Measurements from ENCODE around the gene POT1.

Gene POT1

DNA sequence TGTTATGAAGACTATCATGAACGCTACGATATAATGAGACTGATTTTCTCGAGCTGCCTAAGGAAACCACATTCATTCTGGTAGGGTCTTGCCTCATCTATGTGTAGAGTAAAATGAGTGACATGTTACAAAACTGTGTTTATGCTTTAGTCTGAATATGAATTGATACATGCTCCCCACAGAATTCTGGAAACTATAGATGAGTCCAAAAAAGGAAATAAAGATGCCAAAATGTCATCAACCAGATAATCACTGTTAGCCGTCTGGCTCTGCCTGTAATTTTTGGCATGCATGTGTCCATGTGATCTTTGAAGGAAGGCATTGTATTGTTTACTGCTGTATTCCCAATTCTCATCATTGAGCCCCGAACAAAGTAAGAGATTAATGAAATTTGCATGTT, 121.4 kb downstream of the POT1 start:
- no peak for DNase-seq (ENCODE audit: low read depth in 3 of 3)

DNA sequence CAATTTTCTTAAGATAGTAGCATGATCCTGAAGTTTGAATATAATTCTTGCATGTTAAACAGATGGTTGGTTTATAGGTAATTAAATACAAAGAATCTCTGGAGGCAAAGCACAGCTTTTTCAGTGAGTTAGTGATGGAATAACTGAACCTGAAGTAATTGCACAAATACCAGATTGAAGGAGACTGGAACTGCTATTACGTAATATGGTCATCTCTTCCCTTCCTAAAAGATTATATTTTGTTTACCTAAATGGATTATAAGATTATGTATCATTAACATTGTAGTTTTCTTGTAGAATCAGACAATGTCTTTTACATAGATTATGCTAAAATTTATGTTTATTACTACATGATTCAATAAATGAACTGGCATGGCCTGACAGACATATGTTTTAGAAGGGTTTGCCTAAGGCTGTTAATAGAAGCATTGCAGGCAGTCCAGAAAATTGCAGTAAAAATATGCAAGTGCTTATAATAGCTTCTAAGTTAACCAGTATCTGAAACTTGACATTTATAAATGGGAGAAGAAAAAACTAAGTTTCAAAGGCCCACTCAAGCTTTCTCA, 128.2 kb downstream of the POT1 start:
- no peak for DNase-seq (ENCODE audit: low read depth in 3 of 3)

DNA sequence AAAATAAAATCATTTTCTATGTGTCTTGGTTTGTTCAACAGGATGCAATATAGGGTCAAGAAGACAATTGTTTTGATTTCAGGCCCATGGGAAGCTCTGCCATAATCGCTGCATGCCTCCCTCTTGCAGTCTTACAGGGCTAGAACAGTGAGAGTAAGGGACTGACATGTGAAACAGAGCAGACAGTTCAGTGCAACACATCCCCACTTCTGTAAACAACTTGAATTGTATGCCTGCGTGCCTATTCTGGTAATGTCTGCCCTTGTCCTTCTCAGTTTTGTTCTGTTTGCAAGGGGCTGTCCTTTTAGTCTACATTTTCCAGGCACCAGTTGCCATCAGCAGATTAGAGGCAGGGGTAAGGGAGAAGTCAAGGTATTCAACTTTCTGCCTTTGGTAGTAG, 129.2 kb downstream of the POT1 start:
- DNase-seq (ENCODE audit: low read depth in 3 of 3) = no peak

DNA sequence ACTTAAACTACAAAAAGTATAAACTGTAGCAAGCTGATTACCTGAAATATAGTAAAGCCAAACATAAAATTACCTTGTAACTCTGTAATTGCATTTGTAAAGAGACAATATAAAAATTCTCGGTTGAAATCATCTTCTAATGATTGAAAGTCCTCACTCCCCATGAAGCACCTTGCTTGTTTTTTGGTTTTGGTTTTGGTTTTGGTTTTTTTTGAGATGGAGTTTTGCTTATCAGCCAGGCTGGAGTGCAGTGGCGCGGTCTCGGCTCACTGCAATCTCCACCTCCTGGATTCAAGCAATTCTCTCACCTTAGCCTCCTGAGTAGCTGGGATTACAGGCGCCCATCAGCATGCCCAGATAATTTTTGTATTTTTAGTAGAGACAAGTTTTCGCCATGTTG, 130.2 kb downstream of the POT1 start:
- DNase-seq (ENCODE audit: low read depth in 3 of 3) = no peak

DNA sequence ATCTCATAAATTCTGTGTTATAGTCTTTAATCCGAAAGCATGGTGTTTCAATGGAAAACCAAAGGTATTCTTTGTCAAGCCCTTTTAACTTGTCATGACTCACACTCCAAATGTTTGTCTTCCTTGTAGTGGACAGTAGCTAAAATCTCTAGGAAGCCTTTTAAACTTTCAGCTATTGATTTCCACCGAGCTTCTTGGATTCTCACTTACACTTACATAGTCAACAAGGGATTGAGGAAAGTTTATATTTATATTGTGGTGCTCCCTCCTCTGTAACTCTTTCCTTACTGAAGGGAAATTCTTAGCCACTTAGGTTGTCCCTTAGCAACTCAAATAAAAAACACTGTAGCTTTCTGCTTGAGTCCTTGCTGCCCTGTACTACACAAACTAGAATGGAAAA, 132.9 kb downstream of the POT1 start:
- no peak for DNase-seq (ENCODE audit: low read depth in 3 of 3)

DNA sequence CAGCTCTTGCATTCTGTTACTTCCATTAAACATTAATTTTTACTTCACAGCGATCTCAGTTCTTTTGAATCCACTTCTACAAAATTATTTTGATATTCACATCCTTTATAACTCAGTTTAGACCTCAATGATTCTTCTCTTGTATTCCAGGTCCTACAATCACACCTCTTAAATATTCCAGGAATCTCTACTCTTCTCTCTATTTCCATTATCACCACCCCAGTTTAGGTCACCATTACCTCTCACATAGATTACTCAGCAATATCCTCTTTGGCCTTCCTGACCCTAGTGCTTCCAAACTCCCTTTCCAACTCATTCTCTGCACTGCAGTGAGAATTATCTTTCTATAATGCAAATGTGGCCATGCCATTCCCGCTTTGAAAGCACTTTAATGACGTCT, 136.9 kb downstream of the POT1 start:
- DNase-seq (ENCODE audit: low read depth in 3 of 3) = no peak

DNA sequence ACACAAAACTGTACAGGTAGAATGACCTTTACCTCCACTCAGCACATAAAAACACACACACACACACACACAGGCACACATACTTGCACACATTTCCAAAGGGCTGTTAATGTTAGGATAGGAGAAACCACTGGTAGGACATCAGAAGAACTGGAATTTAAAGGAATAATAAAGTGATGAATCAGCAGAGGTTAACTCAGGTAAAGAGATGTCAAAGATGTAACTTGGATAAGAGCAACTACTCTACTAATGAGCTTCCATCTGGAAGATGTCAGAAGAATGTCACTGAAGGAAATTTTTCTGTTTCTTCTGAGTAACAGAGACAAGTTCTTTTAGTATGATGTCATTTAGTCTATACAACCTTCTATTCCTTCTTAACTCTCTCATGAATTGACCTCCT, 137.6 kb downstream of the POT1 start:
- DNase-seq (ENCODE audit: low read depth in 3 of 3) = no peak

DNA sequence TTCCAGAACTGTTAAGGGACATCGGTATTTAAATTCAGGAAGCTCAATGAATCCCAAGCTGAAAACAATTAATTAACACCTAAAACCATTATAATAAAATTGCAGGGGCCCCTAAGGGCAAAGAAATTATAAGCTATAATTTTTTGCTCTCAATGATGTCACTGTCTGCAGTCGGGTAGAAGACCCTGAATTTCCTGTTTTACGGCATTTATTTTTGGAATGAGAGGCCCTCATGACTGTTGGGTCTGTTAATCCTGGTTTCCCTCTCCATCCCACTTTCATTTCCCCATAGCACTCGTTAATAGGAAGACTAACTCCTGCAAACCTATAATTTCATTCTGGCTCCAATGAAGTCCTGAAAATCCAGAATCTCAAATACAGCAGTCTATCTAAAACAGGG, 138.2 kb downstream of the POT1 start:
- DNase-seq (ENCODE audit: low read depth in 3 of 3) = no peak

DNA sequence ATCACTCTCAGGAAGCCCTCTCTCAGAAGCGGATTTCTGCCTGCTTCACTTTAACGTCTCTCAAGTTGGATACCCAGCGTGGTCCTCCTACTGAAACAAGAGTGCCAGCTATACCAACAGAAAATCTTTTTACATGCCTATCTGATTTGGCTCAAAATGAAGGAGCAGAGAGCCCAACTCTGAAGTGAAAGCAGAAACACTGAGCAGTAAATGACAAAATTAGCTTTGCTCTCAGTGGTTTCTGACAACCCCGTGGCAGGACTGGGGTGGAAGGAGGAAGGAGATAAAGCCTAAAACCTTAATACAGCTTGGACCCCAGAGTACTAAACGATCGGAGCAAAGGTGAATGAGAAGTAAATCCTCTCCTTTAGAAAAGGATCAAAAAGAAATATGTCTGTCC, 139.0 kb downstream of the POT1 start:
- DNase-seq (ENCODE audit: low read depth in 3 of 3) = no peak

DNA sequence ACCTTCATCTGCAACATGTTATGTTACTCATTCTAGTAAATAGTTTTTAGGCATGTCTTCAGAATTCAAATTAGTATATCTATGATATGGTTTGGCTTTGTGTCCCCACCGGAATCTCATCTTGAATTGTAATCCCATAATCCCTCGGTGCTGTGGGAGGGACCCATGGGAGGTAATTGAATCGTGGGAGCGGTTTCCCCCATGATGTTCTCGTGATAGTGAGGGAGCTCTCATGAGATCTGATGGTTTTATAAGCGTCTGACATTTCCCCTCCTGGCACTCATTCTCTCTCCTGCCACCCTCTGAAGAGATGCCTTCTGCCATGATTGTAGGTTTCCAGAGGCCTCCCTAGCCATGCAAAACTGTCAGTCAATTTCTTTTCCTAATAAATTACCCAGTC, 143.6 kb downstream of the POT1 start:
- no peak for DNase-seq (ENCODE audit: low read depth in 3 of 3)

DNA sequence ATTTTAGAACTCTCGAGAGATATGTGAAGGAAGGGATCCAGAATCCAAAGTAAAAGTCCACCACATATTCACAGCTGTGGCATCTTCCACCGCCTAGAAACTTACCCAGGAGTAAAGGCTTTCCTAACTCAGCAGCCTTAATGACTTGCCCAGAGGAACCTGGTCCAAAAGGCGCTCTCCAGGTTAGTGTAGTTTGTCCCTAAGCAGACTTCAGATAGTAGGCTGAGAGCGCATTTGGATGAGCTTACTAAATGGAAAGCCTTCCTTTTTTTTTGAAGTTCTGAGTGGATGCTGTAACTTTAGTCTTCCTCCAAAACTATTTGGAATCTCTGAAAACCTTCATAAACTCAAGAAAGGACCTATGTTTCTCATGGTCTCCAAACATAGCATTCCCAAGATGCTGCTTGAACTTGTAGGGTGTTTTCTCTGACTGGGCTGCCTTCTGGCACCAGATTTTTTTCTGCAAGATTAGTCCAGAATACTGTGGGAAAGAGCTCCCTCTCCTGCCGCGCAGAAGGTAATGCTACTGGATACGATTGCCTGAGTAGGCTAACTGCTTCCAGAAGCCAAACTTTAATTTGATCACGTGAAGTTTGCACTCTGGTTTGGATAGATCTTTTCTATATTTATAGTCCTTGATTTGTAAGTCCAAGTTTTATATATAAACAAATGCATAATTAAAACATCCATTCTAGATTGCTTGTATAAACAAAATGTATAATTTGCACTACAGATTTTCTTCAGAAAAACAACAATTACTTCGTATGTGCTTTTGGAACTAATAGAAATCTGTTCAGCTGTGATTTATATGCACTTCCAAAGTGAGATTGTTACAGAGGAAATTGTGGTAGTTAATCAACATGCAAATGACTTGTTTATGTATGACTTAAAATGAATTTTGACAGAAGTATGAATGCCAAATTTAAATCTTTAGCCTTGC, 144.5 kb downstream of the POT1 start:
- no peak for DNase-seq (ENCODE audit: low read depth in 3 of 3)

DNA sequence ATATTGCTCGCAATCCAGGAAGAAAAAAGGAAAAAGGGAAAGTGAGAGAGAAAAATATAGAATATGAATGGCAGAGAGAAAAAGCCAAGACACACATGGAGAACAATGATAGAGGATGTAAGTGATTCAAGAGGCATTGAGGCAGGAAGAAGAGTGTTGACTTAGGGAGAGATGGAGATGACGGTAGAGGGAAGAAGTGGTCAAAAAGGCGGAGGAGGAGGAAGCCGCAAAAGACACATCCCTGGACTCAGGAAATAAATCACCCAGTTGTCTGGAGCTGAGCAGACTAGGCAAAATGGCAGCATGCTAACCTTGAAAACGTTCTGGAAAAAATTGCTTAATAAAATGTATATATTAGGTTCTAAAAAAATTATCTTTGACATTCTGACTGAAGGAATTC, 146.4 kb downstream of the POT1 start:
- no peak for DNase-seq (ENCODE audit: low read depth in 3 of 3)

DNA sequence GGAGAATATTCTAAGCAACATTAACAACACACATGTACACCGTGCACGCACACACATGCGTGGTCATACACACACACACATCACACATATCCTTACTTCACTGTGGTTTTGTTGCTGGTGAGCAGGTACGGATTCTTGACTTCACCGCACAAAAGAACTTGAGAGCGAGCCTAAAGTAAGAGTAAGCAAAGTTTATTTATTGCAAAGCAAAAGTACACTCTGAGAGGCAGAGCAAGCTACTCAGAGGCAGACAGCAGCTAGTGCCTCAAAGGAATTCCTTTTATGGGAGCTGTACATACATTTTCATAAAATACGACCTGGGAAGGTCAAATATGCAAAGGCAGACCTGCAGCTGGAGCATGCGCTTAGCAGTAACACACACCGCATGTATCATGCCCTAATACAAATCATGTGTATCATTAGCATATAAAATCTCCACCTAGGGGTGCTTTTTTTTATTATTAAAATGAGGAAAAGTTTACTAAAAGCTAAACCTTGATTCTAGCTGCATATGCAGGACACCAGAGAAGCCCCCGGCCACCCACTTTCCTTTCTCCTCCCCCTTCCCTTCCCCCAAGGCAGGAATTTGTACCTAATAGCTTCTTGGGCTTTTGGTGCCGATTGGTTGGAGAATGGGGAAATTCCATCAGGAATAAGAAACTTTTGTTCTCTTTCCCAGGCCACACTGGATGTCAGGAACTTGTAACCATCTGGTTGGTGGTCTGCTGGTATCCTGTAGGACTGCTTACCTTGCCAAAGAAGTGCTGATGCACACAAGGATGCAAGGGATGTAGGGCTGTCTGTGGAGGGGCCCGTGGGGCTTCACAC, 147.5 kb downstream of the POT1 start:
- DNase-seq (ENCODE audit: low read depth in 3 of 3) = no peak

DNA sequence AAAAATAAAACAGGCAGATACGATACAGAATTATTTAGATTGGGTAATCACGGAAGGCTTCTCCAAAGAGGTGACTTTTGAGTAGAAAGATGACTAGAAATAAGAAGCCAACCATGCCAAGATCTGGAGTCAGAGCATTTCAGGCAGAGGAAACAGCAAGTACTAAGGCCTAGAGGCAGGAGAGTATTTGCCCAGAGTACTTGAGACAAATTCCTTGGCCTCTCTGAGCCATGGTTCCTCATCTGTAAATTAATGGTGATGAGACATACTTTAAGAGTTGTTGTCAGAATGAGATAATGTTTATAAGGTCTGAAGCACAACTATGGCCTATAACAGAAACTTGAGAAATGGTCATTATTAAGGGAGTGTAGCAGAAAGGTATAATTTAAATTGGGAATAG, 148.2 kb downstream of the POT1 start:
- DNase-seq (ENCODE audit: low read depth in 3 of 3) = no peak

DNA sequence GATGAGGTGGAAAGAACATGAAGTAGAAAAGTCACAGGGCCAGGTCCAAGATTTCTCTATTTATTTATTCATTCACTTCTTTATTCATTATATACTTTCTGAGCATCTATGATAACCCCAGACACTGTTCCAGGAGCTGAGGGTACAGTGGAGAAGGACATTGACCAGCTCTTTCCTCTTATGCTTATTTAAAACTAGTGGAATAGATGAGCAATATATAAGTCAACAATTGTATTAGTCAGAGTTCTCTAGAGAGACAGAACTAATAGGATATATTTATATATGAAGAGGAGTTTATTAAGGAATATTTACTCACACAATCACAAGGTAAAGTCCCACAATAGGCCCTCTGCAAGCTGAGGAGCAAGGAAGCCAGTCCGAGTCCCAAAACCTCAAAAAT, 149.0 kb downstream of the POT1 start:
- no peak for DNase-seq (ENCODE audit: low read depth in 3 of 3)

DNA sequence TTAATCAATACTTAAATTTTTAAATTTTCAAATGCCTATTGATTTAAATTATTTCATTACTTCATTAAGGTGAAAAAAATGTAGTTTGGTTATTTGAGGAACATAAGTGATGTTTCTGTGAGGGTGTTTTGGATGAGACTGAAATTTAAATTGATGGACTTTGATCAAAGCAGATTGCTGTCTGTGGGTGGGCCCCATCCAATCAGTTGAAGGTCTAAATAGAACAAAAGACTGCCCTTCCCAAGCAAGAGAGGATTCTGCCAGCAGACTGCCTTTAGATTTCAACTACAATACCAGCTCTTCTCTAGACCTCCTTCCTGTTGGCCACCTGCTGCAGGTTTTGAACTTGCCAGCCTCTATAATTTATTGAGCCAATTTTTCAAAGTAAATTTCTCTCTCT, 149.6 kb downstream of the POT1 start:
- DNase-seq (ENCODE audit: low read depth in 3 of 3) = no peak

DNA sequence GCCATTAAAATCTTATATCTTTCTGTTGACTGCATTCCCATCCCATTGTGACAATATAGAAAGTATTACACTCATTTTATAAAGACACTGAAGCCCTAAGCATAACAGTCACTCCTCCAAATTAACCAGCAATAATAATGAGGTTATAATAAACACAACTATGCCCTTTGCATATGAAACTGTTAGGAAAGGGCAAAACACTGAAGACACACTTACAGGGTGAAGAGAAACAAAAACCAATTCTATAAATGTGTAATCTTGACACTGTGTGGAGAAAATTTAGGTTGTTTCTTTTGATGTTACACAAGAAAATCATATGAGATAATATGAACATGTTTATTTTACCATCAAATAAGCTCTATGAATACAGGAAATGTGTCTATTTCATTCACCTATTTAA, 150.0 kb downstream of the POT1 start:
- no peak for DNase-seq (ENCODE audit: low read depth in 3 of 3)

DNA sequence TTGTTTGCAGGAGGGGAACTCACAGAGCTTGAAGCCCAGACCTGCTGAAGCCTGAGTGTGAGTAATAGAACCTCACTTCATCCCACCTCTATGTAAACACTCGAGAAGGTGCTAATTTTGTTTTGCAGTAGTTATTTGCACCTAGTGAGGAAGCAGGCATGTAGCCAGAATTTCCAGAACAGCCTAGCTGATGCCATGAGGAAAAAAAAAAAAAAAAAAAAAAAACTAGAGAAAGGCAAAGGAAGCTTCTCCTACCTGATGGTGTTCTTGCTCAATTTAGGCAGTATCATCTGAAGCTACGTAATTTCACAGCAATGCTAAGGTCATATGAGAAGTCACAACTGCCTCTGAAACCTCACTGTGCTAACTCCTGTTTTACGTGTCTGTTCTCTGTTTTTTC, 150.4 kb downstream of the POT1 start:
- no peak for DNase-seq (ENCODE audit: low read depth in 3 of 3)

DNA sequence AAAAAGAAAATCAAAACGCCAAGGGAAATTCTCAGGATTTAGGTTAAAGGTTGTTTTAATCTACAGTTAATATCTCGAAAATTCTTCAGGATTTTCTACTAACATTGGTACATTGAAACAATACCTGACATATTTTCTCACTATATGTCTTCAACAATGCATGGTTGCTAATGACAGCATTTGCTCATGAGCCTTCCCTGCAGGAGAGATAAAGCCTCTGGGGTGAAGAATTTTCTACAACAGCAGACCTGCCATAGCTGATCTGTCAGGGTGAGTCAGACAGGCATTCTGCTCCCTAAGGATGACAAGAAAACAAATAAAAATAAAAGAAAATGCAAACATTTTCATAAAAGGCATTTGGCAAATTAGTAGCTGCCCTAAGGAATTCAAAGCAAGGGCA, 152.4 kb downstream of the POT1 start:
- DNase-seq (ENCODE audit: low read depth in 3 of 3) = no peak

DNA sequence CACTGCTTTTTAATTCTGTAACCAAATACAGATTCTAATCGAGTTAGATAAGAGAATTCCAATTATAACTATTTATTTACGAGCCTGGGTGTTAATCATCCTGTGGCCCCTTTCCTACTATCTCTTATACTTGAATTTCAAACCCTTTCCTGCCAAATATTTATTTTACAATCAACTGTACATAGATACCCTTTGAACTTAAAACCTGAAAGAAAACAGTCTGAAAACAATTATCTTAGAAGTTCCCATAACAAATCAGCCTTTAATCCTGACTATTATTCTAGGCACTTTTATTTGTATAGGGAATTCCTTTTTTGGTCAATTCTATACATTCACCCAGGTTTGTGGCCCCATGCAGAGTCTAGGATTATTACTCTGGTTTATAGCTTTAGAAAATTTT, 153.5 kb downstream of the POT1 start:
- no peak for DNase-seq (ENCODE audit: low read depth in 3 of 3)

DNA sequence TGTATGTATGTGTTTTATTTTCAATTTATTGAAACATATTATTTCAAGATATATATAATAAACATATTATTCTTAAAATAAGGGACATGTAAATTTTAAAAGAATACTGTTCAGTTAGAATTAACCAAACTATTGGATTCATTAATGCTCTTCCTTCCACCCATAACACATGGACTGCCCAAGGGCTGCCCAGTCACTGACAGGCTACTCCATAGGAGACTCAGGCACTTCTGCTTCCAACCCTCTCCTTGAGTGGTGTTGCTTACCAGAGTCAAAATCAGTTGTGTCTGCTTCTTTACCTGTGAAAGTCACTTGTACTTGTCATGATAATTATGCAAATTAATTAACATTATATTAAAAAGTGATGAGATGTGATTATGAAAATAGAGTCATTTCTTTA, 154.2 kb downstream of the POT1 start:
- no peak for DNase-seq (ENCODE audit: low read depth in 3 of 3)

DNA sequence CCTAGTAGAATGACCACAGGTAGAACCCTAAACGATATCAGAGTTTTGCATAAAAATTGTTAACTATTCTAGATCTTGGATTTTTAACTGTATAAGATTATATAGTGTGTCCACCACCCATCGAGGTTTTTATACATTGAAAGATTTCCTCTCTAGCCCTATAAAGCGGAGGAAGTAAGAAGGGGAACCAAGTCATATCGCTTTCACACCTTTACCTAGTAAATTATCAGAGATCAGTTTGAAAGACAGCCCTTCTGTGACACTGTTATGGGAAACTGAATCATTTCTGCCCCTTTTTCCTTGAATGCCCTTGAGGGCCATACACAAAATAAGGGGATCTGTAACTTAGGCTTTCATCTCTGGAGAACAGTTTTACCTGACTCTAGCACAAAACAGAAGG, 155.7 kb downstream of the POT1 start:
- no peak for DNase-seq (ENCODE audit: low read depth in 3 of 3)

DNA sequence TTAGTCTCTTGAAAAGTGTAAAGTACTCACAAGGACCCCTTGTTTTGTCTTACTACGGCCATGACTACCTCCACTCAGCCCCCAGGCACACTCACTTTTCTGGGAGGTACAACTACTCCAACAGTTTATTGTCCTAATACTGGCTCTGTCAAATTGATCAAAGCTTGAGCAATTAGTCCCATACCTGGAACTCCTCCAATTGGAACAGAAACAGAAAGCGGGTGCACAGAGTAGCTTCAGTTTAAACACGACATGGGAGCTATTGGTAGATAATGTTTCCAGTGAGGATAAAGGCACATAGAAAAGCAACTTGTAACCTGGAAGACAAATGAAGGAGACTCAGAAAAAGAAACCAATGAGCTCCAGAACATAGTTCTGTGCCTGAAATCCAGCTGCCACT, 156.3 kb downstream of the POT1 start:
- DNase-seq (ENCODE audit: low read depth in 3 of 3) = no peak

All from stimulated activated CD4-positive, alpha-beta T cell treated with anti-CD3 and anti-CD28 coated beads, TNF-alpha, amount 100 ng/mL, for 48 hours (primary cell).